GM21825 (cell line): Measurements from ENCODE around the gene TMEM252.

Experiments used
- ATAC-seq: cut with Tn5 transposase; IDR thresholded peaks from one replicate; pipeline ENCODE4 v1.9.1; 2021; ENCODE audit warnings: mild to moderate bottlenecking, moderate library complexity; ENCODE audit not compliant: unreplicated experiment

The TMEM252 gene

DNA sequence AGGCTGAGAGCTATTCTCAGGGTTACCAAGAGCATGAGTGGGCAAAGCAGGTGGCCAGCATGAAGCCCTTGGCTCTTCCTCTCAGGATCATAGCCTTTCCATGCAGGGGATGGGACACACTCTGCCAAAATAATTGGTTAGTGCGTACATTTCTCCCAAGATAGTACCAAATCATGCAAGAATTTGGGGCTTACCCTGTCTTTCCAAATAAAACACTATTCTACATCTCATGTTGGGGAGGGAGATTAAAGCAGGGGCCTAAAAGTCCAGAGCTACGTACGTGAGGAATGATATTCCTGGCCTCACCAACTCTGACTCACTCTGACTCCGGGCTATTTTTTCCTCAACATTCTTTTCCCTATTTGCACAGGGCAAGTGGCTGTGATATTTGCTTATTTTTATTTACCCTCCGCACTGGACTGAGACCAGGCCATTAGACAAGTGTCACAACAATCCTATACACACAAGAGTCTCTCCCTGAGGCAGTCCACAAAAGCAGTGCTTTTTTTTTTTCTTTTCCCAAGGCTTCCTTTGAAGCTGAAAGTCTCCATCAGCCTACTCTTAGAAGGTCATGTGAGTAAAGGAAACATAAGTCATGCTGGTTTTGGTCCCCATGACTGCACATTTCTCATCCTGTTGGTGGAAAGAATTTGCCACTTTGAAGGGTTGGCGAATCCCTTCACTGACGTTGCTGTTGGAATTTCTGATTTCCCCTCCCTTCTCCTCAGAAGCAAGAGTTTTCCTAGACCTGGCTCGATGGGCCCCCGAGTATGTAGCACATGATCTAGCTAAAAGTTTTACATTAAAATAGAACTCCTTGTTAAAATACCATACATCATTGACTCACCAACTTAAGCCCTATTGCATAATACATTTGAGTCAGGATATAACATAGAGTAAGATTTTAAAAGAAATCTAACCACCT, 40.0 kb downstream of the TMEM252 start:
- ATAC-seq, result no peak

DNA sequence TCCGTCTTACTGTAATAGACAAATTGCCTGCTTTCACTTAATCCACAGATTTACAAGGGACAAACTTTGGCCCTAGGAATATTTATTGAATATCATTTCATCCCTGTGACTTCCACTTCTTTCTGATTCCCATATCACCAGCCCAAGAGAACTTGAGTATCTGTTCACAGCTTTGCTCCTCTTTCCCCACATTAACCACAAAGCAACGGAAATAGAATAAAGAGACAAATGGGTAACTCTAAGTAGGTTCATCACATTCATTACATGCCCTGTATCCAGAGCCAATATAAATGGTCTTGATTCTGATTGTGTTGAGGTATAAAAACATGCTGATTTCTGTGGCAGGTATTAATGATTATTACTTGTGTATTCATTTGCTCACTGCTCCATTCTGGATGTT, 41.9 kb downstream of the TMEM252 start:
- ATAC-seq, result no peak

GRCh38 chr9:68497629-68498028, 43.1 kb downstream of the TMEM252 start:
- no peak for ATAC-seq

DNA sequence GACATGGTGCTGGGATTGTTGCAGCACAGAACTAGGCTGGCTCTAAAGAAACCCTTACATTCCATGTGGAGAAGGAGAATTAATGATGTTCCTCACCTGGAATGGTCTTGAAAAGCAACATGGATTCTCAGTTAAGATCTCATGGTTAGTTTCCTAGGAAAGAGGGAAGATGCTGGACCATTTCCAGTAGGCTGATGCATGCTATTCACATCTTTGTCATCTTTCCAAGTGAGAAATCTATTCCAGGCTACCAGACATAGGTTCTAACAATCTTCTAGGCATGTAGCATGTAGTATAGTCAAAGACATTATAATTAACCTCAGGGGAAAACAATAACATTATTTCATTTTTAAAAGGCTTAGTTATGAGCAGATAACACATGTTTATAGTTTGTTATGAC, 44.3 kb downstream of the TMEM252 start:
- ATAC-seq, result no peak

DNA sequence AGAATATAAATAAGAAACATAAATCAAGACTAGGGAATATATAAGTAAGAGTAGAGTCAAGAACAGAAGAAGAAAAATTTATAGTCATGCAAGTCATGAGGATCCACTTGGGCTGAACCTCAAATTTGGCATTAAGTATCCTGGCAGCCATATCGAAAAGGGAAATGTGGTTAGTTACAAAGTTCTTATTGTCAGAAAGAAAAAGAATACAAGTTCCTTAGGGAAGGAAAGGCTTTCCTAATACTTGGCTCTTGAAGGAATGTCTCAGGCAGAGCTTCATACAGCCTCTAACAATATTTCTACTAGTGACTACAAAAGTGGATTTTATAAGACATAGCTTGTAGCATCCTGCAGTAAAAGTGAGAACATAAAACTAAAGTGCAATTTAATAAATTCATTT, 45.4 kb downstream of the TMEM252 start:
- no peak for ATAC-seq

GRCh38 chr9:68493958-68494577, 46.6 kb downstream of the TMEM252 start:
- no peak for ATAC-seq

DNA sequence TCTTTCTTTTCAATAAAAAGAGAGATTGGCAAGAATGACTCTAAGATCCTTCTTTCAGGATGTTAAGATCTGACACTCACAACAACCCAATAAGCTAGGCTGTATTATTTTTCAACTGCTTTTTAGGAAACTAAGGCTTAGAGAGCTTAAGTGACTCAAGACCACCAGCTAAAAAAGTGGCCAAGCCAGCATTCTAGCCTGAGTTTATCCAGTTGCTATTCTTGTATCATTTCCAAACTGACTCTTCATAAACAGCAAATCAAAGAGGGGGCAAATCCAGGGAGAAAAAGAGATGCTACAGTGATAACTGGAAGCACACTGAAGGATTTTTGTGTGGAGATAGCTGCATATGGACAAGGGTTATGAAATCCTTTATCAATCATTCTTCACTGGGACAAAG, 47.1 kb downstream of the TMEM252 start:
- ATAC-seq, result no peak

- no peak for ATAC-seq
Measured at GRCh38 chr9:68492806-68493205, 47.9 kb downstream of the TMEM252 start.

- ATAC-seq, result no peak
Measured at GRCh38 chr9:68489646-68490045, 51.0 kb downstream of the TMEM252 start.

DNA sequence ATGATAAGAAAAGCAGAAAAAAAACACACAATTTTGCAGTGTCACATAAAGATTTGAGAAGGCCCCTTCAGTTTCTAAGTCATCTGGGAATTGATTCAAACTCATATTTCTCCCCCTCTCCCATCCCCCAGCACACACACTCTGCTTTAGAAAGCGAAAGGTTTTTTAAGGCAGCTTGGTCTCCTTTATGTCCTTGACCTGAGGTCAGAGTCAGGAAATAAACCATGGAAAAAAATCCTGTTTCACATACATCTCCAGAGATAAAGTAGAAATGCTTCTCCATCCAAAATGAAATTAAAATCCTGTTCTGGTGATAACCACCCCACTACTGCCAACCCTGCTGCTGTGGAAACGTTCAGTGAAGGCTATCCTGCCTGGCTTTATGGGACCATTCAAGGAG, 52.6 kb downstream of the TMEM252 start:
- no peak for ATAC-seq
